Stimulated activated CD4-positive, alpha-beta T cell treated with anti-CD3 and anti-CD28 coated beads, Interleukin-15, amount 100 ng/mL, for 24 hours (primary cell): ENCODE measurements around the gene PLPP1.
A peak's percentile ranks its signal among the peaks of the same experiment; 100 is the strongest.

Experiments
- DNase-seq: peaks from one replicate; pipeline ENCODE4 v3.0.0-alpha.2; 2020

PLPP1 gene

GRCh38 chr5:55534436-55535198 is at the start of gene PLPP1:
TSS of gene PLPP1 (minus strand) at chr5:55534964. CDS start at chr5:55534629, 335 bp downstream.
- DNase-seq, result peak; percentile 88

GRCh38 chr5:55583578-55583977 is 48.8 kb upstream of the PLPP1 start:
- DNase-seq, result no peak

- peak; percentile 28 for DNase-seq
Measured at GRCh38 chr5:55582256-55582655, 47.5 kb upstream of the PLPP1 start.

GRCh38 chr5:55580042-55580441 is 45.3 kb upstream of the PLPP1 start:
- DNase-seq, result no peak

GRCh38 chr5:55578771-55579170 is 44.0 kb upstream of the PLPP1 start:
- no peak for DNase-seq

- no peak for DNase-seq
Measured at GRCh38 chr5:55577353-55578060, 42.7 kb upstream of the PLPP1 start.

- no peak for DNase-seq
Measured at GRCh38 chr5:55576661-55577060, 41.9 kb upstream of the PLPP1 start.

- no peak for DNase-seq
Measured at GRCh38 chr5:55575815-55576583, 41.2 kb upstream of the PLPP1 start.

- no peak for DNase-seq
Measured at GRCh38 chr5:55572600-55572999, 37.8 kb upstream of the PLPP1 start.

- no peak for DNase-seq
Measured at GRCh38 chr5:55572020-55572419, 37.3 kb upstream of the PLPP1 start.

- DNase-seq, result no peak
Measured at GRCh38 chr5:55570570-55570969, 35.8 kb upstream of the PLPP1 start.

GRCh38 chr5:55570026-55570425 is 35.3 kb upstream of the PLPP1 start:
- DNase-seq, result no peak

- DNase-seq, result no peak
Measured at GRCh38 chr5:55569513-55569865, 34.7 kb upstream of the PLPP1 start.

GRCh38 chr5:55568654-55569512 is 34.1 kb upstream of the PLPP1 start:
- no peak for DNase-seq

- no peak for DNase-seq
Measured at GRCh38 chr5:55564721-55565120, 30.0 kb upstream of the PLPP1 start.

- no peak for DNase-seq
Measured at GRCh38 chr5:55558484-55558883, 23.7 kb upstream of the PLPP1 start.

GRCh38 chr5:55557123-55557522 is 22.4 kb upstream of the PLPP1 start:
- no peak for DNase-seq

- no peak for DNase-seq
Measured at GRCh38 chr5:55554585-55555202, 19.9 kb upstream of the PLPP1 start.

GRCh38 chr5:55551904-55552303 is 17.1 kb upstream of the PLPP1 start:
- DNase-seq, result no peak

GRCh38 chr5:55551358-55551757 is 16.6 kb upstream of the PLPP1 start:
- no peak for DNase-seq

- no peak for DNase-seq
Measured at GRCh38 chr5:55547781-55548180, 13.0 kb upstream of the PLPP1 start.

GRCh38 chr5:55546947-55547346 is 12.2 kb upstream of the PLPP1 start:
- DNase-seq, result no peak
